Measurements from ENCODE around the gene CYB5A.

CYB5A gene

DNA sequence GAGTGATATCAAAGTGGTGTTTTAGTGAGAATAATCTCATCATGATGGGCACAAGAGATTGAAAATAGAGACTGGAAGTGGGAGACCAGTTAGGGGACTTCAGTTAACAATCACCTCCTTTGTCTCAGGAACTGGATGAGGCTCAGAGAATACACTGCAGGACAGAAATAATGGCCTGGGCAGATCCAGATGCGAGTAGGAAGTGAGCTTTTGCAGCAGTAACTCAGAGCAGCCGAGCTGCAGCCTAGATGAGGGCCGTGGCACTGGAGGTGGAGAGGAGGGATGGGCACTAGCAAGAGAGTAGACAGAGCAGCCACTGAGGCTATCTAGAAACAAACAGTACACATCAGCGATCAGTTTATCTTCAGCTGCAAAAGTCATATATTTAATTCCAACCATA is 48.6 kb downstream of the CYB5A start:
- no peak for DNase-seq

DNA sequence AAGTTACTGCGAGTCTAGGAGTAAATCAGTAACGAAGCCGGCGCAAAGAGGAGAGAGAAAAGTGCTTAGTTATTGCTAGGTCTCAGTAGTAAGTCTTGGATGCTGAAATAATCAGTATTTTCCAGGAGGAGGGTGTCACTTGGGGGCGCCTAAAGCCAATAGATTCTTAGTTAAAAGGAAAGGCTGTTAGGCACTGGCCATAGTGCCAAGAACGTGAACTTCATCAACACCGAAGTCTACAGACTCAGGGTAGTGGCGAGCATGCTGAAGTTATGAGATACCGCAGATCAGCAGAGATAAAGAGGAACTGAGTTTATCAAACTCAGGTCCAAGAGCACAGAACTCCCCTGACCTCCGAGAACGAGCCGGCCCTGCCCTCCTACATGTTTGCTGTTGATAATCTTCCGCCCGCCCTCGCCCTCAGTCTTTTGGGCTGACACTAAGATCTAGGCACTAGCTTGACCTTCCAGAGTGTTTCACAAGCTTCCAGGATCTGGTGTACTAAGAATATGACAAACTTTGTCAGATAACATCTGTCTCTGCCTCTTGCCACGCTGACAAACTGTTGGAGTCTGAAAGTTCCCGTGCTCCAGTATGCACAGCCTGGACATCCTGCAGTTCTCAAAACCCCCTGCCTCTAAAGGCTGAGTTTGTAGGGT is 49.2 kb downstream of the CYB5A start:
- no peak for DNase-seq

DNA sequence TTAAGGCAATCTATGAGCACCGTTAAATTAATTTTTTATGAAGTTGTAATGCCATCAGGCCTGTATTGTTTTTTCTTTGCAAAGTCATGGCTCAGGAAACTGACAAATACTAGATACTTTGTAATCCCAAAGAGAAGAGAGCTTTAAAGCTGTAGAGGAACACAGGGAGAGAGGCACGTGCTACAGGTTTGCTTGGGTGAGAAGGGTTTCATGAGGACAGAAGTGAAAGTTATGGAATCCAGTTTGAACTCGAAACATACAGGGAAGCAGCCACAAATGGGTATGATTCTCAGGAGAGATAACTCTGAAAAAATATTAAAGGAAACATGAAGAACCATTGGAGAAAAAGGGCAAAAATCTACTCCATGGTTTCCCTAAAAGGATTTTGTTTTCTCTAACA is 49.8 kb downstream of the CYB5A start:
- no peak for DNase-seq

DNA sequence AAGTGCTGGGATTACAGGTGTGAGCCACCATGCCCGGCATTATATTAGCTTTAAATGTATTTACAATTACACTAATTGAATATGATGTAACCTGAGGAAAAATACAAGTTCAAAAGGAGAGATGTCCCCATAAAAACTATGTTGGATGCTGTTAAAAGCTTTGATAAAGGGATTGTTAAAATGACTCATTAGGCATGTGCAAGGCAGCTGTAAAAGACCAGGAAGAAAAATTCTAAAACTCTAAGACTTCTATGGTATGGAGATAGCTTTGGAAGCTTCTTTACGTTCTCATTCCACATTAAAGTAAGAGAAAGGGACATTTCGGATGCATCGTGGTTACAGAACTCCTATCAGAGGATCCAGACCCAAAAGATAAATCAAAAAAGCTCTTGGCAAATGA is 50.3 kb downstream of the CYB5A start:
- no peak for DNase-seq

DNA sequence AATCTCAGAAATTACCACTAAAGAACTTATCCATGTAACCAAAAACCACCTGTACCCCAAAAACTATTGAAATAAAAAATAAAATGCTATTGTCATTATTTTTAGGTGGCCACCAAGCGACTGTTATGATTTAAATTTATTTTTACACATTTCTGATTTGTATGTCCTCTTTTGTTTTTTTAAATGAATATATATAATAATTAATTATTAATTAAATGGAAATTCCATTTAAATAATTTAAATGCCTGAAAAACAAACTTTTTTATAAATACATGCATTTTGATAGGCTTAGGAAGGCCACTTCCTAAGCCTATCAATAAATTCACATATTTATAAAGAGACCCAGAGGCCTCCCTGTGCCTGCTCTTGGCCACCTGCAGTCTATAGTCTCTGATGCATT is 52.2 kb downstream of the CYB5A start:
- DNase-seq = no peak

DNA sequence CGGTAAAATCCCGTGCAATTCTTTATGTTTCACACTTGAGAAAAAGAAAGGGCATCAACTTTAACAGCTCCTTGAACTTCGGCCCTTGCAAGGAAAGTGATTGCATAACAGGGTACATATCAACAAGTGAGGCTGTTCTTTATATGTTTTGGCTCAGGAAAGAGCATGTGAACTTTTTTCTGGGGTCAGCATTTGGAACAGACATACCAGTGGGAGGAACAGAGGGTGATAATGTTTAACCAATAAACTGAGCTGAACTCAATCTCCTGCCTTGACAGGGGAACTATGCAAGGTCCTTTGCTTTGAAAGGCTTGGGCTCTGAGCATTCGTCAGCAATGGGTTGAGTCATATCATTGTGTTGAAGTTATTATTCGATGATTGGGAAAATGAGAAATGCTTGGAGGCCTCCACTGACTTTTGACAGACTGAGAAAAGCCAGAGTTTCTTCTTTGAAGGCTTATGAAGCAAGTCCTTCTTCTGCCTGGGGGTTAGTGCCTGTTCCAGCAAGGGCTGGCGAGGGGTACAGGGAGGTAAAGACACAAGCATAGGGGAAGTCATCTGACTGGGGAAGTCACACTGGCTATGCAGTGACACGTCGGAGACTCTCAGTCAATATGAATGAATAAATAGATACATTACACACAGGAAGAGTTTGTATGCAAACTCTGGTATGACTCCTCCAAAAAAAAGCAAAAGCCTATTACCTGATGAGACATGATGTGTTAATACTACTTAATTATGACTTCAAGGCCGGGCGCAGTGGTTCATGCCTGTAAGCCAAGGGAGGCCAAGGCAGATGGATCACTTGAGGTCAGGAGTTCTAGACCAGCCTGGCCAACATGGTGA is 57.2 kb downstream of the CYB5A start:
- DNase-seq = no peak

DNA sequence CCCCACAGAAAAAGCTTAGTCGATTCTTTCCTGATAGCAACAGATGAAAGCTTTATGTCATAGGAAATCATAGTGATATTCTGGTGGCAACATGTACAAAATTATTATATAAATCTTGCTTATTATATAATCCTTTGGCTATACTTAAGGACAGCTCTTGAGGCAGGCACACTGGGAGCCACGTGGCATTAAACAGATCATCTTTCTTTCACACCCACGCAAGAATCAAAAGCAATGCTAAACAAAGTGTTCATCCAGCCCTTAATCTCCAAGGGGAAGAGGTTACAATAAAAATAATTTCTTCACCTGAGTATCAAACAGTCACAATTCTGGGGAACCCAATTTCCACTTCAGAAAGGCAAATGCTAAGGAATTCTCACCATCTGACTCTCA is 57.8 kb downstream of the CYB5A start:
- no peak for DNase-seq

DNA sequence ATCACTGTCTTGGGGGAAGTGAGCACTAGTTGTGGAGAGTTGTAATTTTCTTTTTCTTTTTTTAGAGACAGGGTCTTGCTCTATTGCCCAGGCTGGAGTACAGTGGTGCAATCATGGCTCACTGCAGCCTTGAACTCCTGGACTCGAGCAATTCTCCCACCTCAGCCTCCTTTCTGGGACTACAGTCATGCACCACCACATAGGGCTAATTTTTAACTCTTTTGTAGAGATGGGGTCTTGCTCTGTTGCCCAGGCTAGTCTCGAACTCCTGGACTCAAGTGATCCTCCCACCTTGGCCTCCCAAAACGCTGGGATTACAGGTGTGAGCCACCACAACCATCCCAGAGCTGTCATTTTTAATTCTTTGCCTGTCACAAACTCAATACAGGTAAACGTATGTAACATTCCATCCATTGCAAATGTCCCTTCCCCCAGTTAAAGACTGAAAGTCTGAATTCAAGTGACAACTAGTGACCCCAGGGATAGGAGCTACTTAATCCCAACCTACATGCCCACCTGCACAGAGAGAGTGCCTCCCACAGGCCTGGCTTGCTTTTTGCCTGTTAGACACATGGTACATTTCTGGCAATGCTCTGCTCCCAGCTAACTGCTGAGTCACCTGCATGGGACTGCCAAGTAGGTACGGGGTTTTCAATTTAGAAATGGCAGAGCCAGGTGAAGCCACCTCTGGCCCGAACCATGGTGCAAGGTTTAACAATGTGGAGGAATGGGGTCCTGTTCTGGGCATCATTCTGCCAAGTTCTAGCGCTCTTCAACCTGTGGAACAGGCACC is 60.6 kb downstream of the CYB5A start:
- DNase-seq = no peak

DNA sequence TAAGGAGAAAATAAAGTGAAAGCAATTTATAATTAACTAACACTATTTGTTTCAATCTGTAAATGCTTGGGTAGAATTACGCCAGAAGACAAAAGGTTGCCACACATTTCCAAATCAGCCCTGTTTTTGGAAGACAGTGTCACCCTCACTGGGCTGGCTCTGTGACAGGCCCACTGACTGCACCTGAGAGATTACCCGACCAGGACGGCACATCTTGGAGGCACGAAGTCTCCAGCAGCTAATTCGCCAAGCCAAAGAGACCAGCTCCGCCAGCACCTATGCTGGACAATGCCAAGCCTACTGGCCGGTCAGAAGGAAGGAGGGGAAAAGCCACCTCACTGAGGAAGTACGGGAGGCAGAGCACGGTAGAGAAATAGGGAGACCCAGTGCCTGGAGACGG is 61.9 kb downstream of the CYB5A start:
- no peak for DNase-seq

DNA sequence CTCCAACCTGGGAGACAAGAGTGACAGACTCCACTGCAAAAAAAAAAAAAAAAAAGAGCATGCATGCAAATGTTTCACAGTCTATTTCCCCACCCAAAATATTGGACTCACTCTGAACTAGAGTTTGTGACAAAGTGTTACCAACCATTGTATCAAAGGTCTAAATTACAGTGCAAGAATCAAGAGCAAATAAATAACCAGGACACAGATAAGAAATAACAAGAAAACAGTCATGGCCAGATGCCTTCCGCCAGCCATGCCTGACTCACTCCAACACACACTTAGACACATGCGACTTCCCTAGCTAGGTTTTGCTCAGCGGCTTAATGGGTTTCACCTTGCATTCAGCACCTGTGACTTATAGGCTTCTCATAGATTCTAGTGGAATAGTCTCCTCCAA is 62.8 kb downstream of the CYB5A start:
- no peak for DNase-seq

DNA sequence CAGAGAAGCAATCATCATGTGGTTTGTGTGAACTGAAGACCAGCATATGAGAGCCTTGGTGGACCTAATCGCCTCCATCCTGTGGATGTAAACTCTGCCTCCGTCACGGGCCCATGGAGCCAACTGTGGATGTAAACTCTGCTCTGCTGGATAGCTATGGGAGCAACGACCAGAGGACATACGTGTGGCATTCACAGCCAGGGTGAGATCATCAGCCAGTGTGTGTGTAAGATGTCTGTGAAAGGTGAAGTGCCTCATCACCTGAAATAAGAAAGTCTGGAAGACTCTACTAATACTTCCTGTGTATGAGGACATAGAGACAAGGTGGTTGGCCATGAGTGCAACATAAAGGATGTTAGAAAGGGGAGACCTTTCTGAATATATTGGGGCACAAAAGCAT is 63.5 kb downstream of the CYB5A start:
- no peak for DNase-seq

DNA sequence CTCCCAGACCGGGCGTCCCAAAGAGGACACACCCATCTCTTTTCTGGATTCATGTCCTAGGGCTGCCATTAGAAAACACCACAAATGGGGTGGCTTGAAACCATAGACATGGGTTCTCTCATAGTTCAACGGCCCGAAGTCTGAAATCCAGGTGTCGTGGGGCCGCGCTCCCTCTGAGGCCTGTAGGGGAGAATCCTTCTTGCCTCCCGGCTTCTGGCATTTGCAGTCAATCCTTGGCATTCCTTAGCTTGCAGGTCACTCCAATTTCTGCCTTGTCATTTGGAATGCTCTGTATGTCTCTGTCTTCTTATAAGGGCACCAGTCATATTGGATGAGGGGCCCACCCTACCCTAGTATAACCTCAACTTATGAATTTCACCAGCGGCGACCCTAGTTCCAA is 65.1 kb downstream of the CYB5A start:
- DNase-seq = no peak

DNA sequence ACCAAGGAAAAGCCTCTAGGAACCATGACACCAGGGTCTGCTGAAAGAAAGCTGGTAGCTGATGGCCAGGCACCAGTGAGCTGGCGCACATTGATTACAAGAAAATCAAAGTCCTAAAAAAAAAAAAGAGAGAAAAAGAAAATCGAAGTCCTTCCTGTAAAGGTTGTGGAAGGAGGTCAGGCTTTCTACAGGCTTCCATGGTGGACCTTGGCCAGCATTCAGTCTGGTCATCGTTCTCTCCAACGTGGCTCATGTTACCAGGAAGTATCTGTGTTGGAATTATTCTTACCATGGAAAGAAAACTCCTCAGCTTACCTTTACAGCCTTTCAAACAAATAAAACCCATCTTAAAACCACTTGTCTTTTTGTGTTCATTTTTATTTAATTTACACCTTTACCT is 65.6 kb downstream of the CYB5A start:
- no peak for DNase-seq

DNA sequence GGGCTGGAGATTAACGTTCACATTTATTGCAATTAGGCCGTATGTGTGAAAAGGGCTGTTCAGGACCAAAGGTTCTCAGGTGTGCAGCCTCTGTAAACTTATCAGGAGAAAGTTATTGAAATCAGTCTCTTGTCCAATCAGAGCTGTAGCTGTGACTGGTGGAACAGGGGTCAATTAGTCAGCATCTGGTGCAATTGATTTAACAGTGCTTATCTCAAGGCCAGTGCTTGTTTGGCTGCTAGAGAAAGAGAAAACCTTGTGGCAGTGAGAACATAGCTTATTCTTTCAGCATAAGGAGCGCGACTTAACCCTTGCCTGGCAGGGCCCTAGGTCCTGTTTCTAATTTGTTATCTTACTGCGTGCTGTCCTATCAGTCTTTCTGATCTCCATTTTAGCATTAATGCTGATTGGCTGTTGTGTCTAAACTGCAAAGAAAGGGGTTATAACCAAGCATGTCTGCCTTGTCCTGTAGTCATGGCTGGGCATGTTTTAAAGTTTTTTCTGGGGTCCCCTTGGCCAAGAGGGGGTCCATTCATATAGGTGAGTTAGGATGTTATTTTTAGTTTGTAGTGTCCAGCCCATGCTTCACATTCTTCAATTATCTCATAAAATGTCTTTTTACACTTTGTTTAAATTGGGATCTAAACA is 66.4 kb downstream of the CYB5A start:
- DNase-seq = no peak

DNA sequence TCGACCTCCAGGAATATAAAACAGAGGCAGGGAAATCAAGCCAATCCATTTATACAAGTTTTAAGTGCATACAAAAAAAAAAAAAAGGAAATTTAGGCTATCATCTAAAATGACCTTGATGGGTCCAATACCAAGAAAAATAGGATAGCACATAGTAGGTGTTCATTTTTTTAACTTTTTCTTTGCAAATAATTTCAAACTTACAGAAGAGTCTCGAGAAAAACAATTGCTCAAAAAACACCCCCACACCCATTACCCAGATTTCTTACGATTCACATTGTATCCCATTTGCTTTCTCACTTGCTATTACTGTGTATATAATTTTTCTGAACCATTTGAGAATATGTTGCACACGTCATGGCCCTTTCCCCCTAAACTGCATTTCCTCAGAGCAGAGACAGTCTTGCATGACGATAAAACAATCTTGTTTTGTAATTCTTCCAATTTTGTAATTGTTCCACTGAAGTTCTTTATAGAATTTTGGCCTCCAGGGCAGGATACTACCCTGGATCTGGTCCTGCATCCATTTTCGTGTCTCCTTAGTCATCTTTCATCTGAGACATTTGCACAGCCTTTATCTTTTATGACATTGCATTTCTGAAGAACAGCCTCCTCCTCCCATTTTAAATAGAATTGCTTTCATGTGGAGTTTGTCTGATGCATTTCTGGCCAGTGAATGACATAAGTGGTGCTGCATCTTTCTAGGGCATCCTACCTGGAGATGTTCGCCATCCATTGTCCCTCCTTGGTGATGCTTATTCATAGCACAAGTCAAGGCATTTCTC is 68.9 kb downstream of the CYB5A start:
- DNase-seq = no peak

DNA sequence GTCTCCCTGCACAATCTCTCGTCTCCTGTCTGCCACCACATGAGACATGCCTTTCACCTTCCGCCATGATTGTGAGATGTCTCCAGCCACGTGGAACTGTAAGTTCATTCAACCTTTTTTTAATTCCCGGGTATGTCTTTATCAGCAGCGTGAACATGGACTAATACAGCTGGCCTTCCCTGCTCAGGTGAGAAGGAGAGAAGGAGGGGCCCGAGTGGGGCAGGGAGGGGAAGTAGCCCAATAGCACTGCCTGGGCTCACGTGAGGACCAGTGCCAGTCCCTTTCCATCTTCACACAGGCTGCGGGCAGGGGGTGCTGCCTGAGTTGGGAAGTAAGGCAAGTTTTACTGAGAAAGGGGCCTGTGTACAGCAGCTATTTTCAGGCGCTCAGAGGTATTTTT is 70.7 kb downstream of the CYB5A start:
- no peak for DNase-seq

DNA sequence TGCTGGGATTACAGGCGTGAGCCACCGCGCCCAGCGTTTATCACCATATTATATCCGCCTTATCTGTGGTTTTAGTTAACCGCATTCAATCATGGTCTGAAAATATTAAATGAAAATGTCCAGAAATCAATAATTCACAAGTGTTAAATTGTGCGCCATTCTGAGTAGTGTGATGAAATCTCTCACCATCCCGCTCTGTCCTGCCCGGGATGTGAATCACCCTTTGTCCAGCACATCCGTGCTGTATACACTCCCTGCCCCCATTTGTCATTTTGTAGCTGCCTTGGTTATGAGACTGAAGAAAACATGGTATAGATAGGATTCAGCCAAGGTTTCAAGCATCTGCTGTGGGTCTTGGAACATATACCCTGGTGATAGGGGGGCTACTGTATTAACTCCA is 72.7 kb downstream of the CYB5A start:
- DNase-seq = no peak

DNA sequence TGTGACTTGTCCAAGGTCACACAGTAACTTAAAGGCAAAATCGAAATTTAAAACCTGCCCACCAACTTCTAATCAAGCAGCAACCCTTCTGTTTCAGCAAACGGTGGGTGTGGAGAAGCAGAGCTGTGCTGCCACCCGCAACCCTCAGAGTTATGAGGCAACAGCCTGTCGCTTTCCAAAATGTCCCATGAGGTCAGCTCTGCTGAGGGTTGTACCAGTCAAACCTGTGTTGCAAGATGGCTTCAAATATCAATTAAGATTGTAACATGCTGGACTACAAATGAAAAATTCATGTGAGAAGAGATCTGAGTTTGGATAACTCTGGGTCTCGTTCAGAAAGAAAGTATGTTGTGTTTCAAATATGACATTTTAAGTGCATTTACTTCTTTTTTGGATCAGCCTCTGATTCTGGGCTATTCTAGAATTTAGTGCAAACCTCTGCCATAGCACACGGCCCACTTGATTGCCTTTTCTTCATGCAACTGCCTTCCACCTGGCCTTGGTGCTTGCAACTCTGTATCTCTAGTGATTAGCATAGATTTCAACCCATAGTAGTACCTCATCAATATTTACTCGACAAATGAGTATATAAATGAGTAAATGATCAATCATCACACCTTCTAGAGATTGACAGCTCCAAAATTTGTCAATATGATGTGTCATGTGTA is 74.2 kb downstream of the CYB5A start:
- no peak for DNase-seq

DNA sequence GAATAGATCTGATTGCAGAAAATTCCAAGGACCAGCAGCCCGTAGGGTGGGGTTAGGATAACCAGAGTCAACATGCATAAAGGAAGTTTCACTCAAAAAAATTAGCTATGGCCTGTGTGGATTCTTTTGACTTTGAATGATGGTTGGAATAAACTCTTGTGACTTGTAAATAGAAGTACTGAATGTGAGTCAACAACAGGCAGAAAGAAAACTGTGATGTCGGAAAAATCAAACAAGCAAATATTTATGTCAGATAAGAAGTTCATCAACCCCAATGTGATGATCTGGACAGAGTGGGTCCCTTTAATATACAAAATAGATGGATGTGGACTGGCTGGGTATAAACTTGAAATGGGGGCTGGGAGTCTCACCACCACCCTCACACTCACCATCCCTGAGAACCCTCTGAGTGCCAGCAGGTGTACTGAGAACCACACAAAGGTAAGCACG is 75.1 kb downstream of the CYB5A start:
- no peak for DNase-seq

DNA sequence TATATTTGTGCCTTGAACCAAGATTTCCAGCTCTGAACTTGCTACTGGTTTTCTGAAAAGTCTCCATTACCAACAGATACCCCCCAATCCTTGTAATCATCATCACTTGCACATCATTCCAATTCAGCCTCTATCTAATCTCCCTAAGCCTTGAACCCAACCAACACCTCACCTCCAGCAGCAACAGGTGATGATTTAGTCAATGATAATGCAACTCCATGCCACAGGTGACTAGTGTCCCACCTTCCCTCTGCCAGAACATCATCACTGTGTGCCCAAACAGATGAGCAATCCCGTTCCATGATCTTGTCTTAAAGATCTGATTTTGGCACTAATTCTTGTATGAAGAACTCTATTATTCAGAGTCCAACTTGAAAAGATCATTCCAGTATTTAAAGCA is 75.9 kb downstream of the CYB5A start:
- DNase-seq = no peak

DNA sequence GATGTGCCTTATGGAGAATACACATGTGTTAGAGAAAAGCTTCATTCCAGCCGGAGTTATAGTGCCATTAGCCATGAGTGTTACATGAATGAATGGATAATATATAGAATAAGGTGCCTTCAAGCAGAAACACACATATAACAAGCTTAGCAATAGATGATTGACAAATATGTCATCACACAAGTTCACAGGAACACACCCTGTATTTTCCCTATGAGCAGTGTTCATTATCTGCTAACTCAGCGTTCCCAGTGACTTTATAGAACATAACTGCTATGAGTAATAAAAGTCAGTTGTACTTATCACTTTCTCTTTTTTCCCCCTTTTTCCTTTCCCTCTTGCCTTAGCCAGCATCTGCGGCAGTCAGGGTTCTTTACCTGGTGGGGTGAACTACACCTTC is 78.3 kb downstream of the CYB5A start:
- no peak for DNase-seq
